NOMO-1 treated with DMSO at 0.1 percent for 48 hours (cell line): ENCODE measurements around the gene CLDND2.
A peak's percentile ranks its signal among the peaks of the same experiment; 100 is the strongest.

Source experiments
- DNase-seq: peaks from one replicate; lab custom pipeline; 2025; ENCODE audit not compliant: unreplicated experiment; lab: John Stamatoyannopoulos, UW

Gene CLDND2

DNA sequence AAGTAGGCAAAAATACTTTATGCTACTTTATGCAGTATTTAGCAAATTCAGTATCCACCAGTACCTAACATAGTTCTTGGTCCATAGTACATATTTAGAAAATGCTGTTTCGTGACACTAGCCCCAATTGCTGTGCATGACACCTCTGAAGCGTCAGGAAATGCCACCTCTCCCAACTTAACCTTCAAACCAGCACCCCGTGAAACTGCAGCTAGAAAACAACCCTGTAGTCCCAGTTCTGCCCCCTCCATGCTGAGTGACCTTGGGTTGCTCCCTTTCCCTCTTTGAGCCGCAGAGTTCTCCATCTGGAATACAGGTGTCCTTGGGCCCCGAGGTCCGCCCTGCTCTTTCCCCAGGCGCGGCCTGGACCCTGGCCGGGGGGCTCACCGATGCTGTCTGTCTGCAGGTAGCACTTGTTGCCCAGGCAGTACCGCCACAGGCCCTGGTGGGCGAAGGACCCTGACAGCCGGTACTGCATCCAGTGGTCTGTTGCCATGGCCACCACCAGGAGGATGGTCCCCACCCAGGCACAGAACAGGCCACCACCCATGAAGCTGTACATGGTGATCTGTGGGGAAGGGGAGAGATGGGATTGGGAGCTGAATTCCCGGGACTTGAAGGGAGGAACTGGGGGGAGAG lies 18.2 kb upstream of the CLDND2 start:
- no peak for DNase-seq

DNA sequence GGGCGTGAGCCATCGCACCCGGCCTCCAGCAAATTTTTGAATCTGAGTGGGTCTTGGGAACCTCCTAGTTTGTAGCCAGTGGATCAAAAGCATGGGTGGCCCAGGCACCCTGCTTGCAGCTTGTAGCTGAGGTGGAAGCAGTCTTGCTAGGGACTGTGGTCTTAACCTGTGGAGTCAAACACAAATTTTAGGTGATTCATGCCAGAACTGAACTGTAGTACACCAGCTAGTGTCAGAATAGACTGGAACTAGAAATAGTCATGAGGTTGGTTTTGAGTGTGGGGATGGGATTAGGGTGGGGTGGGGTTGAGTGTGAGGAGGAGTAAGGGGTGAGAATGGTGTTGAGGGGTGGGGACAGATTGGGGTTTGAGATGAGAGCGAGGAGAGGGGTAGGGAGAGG lies 13.2 kb upstream of the CLDND2 start:
- DNase-seq, result no peak

DNA sequence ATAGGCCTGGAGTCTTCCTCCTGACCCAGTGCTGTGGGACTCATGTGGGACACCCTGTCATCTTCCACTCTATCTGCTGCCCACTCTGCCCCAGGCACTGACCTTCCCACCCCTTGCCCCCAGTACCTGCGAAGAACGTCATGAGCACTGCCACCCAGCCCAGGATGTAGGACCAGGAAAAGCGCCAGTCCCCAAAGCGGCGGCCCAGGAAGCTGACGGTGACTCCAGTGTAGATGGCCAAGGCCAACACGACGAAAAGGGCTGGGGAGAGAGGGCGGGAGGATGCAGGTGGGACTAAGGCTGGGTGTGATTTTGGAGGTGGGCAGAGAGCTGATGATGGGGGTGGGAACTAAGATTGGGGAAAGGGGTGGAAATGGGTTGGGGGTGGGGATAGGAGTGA lies 11.6 kb upstream of the CLDND2 start:
- no peak for DNase-seq

DNA sequence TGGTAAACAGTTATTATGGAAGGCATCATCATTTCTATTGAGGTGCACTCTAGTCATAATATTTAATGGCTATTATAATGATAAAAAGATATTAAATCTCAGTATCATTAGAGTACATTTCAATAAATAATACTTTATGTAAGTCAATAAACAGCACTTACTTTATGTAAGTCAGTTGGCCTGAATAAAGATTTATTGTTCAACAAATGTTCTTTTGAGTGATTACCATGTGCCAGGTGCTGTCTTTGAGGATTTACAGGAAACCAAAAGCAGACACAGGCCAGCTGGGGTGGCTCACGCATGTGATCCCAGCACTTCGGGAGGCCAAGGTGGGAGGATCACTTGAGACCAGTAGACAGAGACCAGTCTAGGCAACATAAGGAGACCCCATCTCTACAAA lies 8.6 kb upstream of the CLDND2 start:
- DNase-seq, result no peak

DNA sequence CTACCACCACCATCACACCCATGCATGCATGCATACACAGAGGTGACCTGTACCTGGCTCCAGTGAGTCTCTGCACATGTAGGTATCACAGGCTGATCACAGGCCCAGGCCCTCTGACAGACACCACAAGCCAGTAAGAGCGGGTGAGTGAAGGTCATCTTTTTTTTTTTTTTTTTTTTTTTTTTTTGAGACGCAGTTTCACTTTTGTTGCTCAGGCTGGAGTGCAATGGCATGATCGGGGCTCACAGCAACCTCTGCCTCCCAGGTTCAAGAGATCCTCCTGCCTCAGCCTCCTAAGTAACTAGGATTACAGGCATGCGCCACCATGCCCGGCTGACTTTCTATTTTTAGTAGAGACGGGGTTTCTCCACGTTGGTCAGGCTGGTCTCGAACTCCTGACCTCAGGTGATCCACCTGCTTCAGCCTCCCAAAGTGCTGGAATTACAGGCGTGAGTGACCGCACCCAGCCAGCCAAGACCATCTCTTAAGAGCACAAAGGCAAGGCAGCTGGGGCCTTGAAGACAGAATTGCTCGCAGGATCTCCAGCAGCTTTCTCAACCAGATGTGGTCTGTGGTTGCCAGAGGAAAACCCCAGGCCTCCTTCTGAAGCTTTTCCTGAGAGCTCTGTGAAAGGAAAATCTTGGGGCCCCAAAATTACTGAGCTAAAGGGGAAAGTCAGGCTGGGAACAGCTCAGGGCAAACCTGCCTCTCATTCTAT lies 6.9 kb upstream of the CLDND2 start:
- peak; percentile 20 for DNase-seq

DNA sequence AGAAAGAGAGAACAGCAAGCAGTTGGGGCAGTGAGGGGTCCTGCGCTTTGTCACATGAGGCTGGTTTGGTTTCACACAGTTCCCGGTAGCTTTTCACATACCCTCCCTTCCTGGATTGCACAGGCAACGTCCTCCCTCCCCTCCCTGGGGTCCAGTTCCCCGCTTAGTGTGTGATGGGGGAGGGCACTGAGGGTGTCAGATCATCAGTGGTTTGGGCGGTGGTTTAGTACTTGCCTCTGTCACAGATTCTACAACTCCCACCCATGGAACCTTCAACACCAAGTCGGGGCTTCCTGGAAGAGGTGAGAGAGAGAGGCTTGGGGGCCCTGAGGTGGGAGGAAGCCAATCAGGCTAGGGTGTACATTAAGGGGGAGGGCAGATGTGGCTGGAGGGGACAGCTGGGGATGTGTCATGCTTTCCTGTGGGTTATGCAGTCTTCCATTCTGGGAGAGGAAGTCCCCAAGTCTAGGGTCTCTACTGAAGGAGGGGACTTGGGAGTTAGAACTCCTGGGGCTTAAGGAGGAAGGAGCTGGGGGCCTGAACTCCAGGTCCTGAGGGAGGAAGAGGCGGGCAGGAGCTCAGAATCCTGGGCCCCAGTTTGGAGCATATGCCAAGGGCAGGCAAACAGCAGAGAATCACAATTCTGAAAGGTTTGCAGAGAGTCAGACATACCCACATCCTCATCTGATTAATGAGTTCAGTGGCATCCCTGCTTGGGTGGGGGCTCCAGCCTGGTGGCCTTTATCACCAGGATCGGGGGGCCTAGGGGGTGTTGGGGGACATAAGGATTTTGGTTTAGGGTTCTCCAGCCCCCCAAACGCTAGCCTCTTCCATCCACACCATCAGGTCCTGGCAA lies 4.1 kb upstream of the CLDND2 start, which contains the start of gene NKG7:
Gene NKG7, minus strand, starts transcription at position 6 of the 856 bp plus-strand sequence. CDS start 119 bp downstream, outside the sequence.
- DNase-seq, result peak; percentile 90

DNA sequence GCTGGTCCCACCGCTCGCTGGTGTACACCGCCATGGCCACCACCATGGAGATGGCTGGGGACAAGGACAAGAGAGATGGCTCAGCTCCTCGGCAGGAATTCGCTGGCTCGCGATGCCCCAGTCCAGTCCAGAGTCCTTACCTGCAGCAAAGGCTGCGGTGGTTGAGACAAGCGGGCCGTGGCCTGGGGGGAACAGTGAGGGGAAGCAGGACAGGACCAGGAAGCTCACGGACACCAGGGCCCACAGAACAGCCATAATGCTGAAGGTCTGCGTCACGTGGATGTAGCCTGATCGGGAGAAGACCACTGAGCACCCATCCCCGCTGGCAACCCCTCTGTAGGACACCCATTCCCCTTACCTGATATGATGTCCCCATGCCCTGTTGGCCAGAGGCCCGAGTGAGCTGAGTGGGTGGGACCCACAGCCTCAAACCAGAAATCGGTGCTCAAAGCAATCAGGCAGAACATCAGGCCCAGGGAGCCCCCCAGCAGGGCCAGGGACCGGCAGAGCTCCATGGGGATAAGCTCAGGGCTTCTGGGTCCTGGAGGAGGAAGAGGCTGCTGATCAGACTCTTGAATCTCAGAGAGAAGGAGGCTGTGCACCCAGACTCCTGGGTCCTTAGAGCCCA lies 3.3 kb upstream of the CLDND2 start:
- DNase-seq, result no peak

DNA sequence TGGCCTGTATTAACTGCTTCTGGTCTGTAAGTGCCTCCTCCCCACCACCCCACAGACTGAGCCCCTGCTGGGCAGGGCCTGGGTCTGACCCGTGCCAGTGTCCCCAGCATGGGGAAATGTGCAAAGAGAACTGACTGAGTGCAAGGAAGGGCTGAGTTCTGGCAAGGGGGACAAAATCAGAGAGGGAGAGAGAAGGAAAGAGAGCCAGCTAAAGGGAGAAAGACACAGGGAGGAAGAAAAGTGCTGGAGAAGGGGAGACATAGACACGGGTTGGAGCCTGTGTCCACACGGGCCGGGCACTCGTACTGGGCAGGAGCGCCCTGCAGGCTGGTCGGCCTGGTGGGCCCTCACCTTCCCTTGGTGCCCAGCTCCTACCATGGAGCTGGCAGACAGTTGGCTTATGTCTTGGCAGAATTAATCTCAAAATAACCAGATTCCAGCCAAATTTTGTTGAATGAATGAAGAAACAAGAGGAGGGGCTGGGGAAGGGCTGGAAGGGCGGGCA lies 2.4 kb upstream of the CLDND2 start:
- no peak for DNase-seq

DNA sequence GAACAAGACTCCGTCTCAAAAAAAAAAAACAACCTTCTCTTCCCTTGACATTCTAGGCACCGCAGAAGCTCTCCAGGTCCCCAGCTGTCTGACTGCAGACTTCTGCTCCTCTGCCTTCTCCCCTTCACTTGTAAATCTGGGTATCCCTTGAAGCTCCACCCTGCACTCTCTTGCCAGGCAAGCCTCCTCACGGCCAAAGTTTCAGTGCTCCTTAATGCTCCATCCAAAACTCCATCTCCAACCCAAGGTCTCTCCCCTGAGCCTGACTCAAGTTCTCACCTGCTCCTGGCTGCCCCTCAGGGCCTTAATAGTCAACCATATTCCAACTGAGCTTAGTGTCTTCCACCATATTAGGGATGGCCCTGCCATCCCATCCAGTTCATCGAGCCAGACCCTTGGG lies 1.4 kb upstream of the CLDND2 start:
- DNase-seq, result no peak

DNA sequence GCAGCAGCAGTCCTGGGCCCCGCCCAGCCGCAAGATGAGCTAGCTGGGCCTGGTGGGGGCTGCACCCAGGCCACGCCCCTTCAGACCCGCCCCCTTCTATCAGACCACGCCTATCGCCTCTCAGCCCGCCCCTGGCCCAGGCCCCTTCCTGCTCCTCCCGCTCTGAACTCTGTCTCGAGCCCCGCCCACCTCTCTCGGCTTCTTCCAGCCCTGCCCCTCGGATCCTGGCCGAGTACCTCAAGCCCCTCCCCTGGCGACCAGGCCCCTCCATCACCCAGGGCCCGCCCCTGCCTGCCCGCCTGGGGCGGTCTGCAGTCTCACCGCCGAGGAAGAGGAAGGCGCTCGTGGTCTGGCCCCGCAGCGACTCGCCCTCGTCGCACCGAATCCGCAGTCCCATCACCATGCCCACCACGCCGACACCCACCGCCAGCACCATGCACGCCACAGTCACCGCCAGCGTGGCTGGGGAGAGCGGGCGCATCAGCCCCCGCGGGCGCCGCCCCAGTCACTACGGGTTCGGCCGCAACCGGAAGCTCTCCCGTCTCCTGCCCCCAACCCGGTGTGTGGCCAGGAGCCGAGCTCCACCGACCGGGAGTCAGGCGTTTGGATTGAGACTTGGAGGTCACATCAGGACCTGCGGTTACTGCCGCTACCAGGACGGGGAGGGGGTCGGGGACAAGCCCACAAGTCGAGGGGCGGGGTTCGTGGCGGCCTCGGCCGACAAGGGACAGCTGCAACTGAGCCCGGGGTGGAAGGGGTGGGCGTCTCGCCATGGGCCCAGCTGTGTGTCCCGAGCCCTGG lies 1.0 kb downstream of the CLDND2 start:
- peak; percentile 99 for DNase-seq

DNA sequence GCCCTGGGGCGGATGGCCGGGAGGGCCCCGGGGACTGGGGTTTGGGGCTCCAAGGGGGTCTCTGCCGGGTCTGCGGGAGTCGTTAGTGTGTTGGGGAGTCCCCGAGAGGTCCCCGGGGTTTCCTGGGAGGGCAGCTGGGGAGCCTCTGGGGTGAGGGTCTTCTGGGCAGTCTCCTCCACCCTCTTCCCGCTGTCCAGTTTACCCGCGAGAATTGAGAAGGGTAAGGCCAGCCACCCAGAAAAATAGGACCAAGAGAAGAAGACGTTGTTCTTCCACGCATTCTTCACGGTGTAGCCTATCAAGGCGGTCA lies 1.6 kb downstream of the CLDND2 start:
- no peak for DNase-seq

DNA sequence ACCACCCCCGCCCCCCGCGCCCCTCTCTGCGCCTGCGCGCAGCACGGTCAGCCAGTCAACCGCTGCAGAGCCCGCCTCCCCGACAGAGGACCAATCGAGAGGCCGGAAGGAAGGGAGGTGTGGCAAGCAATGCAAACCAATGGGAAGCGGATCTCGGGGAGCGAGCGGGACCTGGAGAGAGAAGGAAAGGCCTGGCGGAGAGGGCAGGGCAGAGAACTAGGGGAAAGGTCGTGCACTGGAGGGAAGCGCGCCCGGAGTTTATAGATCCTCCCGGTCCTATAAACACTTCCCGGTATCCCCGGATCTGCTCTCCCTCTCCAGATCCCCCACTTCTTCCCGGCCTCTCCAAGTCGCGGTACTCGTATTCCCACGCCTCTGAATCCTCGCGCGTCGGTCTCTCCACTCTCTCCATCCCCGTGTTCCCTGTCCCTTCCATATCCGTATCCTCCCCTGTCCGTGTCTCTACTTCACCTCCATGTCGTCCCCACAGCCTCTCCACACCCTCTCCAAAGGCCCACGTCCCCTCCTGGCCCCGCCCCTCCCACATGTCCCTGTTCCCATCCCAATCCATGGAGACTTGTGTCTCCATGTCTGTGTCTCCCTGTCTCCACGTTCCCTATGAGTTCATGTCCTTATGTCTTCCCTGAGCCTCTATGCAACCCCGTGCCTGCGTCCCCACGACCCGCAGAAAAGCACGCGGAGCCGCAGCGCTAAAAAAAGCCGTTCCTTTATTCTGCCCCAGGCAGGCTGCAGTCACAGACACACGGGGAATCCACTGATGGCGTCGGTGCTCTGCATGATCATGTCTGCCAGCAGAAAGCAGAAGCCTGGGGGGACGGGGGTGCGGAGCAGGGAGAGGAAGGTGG lies 2.2 kb downstream of the CLDND2 start:
- DNase-seq, result peak; percentile 99

DNA sequence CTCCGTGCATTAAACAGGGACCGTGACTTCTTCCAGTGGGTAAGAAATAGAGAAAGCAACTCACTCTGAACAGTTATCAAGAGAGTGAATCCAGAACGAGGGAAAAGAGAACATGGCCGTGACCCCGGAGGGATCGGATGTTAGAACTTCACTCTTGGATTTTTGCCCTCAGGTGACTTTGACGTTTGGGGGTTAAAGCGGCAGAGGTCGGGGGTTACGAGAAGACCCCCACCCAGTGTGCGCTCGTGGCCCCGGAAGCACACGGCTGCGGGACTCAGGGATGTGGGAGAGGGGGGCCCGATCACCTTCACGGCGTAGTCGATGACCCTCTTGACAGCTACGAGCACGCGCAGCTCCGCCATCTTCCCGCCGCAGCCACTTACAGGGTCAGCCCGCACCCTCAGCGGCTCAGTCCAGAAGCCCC lies 2.8 kb downstream of the CLDND2 start, which contains the start of gene ETFB:
Gene ETFB, minus strand, starts transcription at position 424 of the 424 bp plus-strand sequence. Its CDS starts 62 bp downstream, at position 362.
- DNase-seq, result no peak

DNA sequence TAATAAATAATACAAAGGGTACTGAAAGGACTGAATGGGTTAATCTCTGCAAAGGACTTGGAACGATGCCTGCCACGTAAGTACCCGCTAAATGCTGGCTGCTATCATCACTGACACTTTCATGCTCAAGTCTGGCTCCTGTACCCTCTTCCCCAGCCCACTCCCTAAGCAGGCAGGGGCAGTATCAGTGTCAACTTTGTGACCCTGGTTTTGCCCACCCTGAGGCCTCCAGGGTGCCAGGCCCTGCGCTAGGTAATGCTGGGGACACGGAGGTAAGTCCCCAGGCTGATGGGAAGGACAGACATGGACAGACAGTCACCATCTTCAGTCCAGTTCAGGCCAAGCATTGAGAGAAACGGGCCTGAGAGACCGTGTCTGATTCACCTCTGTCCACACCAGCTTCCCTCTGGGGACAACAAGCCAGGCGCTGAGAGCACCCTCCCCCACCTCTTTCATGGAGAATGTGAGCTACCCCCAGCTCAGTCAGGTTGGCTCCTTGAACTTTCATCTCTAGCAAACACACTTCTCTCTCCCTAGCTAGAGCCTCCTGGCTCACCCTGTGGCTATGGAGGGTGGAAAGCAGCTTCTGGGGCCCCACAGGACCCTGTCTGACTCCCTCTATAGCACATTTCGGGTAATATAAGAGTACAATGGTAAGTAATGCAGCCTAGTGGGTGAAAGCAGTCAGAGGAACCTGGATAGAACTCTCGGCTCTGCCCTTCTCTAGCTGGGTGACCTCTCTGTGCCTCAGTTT lies 3.4 kb downstream of the CLDND2 start:
- DNase-seq, result peak; percentile 36

DNA sequence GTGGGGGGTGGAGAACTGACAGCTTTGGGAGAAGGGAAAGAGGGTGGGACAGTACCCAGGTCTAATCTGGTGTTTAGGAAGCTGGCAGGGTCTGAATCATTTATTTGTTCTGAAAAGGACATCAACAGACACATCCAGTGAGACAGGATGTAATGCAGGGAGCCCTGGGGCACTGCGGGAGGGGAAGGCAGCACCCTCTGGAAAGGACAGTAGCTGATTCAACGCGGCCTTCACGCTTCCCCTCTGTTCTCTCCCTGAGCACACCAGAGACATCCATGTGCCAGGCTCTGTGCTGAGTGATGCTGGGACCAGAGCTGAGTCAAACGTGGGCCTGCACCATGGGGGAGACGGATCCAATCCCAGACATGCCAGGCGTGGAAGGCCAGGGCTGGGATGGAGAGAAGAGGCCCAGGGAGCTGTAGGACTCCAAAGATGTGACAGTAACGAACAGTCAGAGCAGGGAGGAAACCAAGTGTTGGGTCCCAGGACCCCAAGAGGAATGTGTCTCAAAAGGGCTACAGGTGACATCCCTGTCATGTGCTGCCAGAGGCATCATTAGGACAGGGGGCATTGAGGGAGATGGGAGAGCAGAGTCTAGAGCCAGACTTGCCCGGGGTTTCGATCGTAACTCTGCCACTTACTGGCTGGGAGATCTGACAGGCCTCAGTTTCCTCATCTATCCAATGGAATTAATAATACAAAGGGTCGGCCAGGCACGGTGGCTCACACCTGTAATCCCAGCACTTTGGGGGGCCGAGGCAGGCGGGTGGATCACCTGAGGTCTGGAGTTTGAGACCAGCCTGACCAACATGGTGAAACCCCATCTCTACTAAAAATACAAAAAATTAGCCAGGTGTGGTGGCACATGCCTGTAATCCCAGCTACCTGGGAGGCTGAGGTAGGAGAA lies 4.3 kb downstream of the CLDND2 start:
- DNase-seq, result no peak

DNA sequence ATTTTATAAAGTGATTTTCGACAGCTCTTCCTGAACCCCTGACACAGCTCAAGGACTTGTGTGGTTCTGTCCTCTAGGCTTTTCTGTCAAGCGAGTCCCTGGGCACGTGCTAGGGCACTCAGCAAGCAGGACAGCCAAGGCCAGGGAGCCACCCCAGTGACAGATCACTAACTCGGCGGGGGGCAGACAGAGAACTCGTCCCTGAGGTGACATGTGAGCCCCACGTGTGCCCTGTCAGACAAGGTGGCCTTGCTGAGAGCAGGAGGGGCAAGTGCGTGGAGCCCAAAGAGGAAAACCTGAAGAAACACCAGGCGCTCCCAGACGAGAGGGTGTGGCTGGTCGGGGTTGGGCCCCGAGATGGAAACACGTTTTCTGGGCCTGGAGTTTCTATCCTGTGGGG lies 7.6 kb downstream of the CLDND2 start:
- DNase-seq, result no peak

DNA sequence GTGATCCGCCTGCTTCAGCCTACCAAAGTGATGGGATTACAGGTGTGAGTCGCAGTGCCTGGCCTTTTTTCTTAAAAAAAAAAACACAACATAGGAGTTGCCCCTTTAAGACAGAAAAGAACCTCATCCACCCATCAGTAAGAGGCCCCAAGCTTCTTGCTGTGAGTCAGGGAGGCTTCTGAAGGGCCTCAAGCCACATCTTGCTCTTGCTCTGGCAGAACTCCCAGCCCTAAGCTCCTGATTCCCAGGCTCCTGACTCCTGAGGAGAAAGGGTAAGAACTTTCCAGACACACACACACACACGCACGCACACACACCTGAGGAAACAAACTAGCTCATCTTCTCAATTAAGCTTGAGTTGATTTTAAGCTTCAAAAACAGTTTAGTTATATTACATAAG lies 9.5 kb downstream of the CLDND2 start:
- no peak for DNase-seq

DNA sequence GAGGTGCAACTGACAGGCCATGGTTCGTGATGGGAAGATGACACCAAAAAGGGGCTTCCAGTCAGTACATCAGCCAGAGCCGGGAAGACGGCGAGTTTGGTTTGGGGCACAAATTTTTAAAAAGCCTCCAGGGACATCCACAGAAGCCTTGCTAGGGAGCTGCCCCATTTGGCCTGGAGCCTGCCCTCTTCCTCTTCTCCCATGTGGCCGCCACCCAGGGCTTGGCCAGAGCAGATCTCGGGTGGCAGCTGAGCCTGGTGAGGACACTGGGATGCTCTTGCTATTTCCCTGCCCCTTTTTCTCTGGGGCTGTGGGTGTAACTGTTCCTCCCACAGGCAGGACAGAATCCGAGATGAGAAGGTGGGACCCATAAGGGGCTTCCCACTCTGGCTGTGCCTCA lies 10.9 kb downstream of the CLDND2 start:
- DNase-seq, result no peak
